ENCODE measurements around the gene HAUS7.

The HAUS7 gene

DNA sequence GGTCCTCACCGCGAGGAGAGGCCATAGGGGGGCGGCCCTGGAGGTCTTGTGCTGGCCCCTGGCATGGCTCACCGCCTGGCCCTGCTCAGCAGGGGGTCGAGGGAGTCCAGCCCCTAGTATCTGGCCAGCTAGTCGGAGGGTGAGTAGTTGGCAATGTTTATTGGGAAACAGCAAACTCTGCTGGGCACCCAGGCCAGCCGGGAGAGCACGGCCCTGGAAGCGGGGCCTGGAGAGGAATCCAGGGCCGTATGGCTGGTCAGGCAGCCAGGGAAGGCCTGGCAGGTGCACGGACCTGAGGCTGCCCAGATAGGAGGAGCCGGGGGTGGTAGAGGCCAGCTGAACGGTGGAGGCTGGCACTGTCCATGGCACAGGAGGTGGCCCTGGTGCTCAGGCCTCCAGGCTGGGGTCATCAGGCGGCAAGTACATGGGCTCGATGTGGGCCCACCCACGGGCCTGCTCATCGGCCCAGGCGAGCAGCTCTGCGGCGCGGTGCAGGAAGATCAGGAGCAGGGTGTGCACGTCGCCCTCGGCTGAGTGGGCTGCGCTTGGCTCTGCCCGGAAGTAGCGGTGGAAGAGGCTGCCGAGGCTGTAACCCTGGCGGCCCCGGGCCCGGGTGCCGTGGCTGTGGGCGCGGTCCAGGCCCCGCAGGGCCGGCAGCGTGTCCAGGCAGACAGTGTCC is 25.9 kb downstream of the HAUS7 start:
- TF ChIP-seq SPI1 (IDR thresholded peaks at IDR 0.05; ENCODE audit: borderline replicate concordance, low read depth) (no peak), GABPA (IDR thresholded peaks at IDR 0.05; ENCODE audit: low read depth) (no peak), CTCF (IDR thresholded peaks at IDR 0.05; ENCODE audit: insufficient read depth, low read length) (no peak), POLR2AphosphoS5 (IDR thresholded peaks at IDR 0.05; ENCODE audit: low read depth) (no peak)
- TF ChIP-seq, protein P1, sequence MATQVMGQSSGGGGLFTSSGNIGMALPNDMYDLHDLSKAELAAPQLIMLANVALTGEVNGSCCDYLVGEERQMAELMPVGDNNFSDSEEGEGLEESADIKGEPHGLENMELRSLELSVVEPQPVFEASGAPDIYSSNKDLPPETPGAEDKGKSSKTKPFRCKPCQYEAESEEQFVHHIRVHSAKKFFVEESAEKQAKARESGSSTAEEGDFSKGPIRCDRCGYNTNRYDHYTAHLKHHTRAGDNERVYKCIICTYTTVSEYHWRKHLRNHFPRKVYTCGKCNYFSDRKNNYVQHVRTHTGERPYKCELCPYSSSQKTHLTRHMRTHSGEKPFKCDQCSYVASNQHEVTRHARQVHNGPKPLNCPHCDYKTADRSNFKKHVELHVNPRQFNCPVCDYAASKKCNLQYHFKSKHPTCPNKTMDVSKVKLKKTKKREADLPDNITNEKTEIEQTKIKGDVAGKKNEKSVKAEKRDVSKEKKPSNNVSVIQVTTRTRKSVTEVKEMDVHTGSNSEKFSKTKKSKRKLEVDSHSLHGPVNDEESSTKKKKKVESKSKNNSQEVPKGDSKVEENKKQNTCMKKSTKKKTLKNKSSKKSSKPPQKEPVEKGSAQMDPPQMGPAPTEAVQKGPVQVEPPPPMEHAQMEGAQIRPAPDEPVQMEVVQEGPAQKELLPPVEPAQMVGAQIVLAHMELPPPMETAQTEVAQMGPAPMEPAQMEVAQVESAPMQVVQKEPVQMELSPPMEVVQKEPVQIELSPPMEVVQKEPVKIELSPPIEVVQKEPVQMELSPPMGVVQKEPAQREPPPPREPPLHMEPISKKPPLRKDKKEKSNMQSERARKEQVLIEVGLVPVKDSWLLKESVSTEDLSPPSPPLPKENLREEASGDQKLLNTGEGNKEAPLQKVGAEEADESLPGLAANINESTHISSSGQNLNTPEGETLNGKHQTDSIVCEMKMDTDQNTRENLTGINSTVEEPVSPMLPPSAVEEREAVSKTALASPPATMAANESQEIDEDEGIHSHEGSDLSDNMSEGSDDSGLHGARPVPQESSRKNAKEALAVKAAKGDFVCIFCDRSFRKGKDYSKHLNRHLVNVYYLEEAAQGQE (IDR thresholded peaks at IDR 0.05; ENCODE audit: insufficient replicate concordance, low read depth), result no peak
- no peak overlapping the region for H3K27ac ChIP-seq (replicated peaks)
- no peaks in the 10 kb centered on the region for H3K27me3 ChIP-seq (ENCODE audit: insufficient read depth, poor library complexity, severe bottlenecking)
- H3K4me3 ChIP-seq (replicated peaks; ENCODE audit: insufficient read depth, low read length), result no peak overlapping the region
- no peak for DNase-seq (ENCODE audit: low read depth in 1 of 2, low spot score in 1 of 2)

DNA sequence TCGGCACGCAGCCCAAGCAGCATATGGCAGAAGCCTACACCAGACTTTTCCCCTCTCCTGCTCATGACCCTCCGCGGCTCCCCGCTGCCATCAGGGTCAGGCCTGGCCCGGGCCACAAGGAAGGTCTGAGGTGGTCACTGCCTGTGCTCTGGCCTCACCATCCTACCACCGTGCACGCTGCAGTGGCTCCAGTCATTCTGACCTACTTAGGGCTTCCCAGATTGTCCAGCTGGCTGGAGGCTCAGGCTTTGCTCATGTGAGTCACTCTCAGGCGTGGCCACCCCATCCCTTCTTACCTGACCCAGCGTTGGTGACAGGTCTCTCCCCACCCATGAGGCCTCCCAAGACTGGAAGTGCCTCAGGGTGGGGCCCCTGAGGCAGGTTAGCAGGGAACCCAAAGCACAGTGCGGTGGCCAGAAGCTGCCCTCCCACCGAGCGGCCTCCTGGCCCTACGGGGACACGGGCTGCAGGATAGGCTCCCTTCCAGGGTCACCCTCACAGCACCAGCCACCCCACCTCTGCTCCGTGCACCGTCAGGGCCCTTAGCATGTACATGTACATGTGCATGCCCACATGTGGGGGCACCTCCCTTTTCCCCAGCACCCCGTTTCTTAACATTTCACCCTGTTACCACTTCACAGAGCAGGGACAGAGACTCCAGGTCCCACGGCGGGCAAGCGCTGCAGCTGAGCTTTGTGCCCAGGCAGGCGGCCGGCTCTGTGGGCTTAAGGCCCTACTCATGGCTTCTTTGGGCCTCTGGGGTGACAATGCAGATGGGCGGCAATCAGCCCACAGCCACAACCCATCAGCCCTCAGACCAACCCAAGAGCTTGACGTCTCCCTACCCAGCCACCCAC is 26.7 kb downstream of the HAUS7 start:
- no peak overlapping the region for H3K27ac ChIP-seq (replicated peaks)
- DNase-seq (ENCODE audit: low read depth in 1 of 2, low spot score in 1 of 2), result no peak
- no peaks in the 10 kb centered on the region for H3K27me3 ChIP-seq (ENCODE audit: insufficient read depth, poor library complexity, severe bottlenecking)
- TF ChIP-seq GABPA (IDR thresholded peaks at IDR 0.05; ENCODE audit: low read depth) (no peak), CTCF (IDR thresholded peaks at IDR 0.05; ENCODE audit: insufficient read depth, low read length) (no peak), SPI1 (IDR thresholded peaks at IDR 0.05; ENCODE audit: borderline replicate concordance, low read depth) (no peak), POLR2AphosphoS5 (IDR thresholded peaks at IDR 0.05; ENCODE audit: low read depth) (no peak)
- TF ChIP-seq, protein P1 (IDR thresholded peaks at IDR 0.05; ENCODE audit: insufficient replicate concordance, low read depth), result no peak
- no peak overlapping the region for H3K4me3 ChIP-seq (replicated peaks; ENCODE audit: insufficient read depth, low read length)

GRCh38 chrX:153442463-153442862 is 27.9 kb downstream of the HAUS7 start:
- Histone ChIP-seq H3K4me3 (replicated peaks; ENCODE audit: insufficient read depth, low read length) (no peak overlapping the region), H3K27ac (replicated peaks) (no peak overlapping the region), H3K27me3 (ENCODE audit: insufficient read depth, poor library complexity, severe bottlenecking) (no peaks in the 10 kb centered on the region)
- DNase-seq (ENCODE audit: low read depth in 1 of 2, low spot score in 1 of 2), result no peak
- TF ChIP-seq GABPA (IDR thresholded peaks at IDR 0.05; ENCODE audit: low read depth) (no peak), CTCF (IDR thresholded peaks at IDR 0.05; ENCODE audit: insufficient read depth, low read length) (no peak), POLR2AphosphoS5 (IDR thresholded peaks at IDR 0.05; ENCODE audit: low read depth) (no peak), SPI1 (IDR thresholded peaks at IDR 0.05; ENCODE audit: borderline replicate concordance, low read depth) (no peak)
- TF ChIP-seq, protein P1 (IDR thresholded peaks at IDR 0.05; ENCODE audit: insufficient replicate concordance, low read depth), result no peak

Data from HL-60 (cell line).